Gastroesophageal sphincter (tissue), 3 donors: ENCODE measurements around the gene ZNF593.

Experiments used
- CTCF ChIP-seq, 4 experiments: fragments of 200-600 bp in 2 of 4; fragments of 450-650 bp in 2 of 4; sonication (generic) in 1 of 4; IDR thresholded peaks; one replicate each; pipeline ENCODE4 v1.5.1; 2017 to 2019; ENCODE audit warnings: antibody characterized with exemption in 4 of 4, mild to moderate bottlenecking in 2 of 4, moderate library complexity in 2 of 4
- POLR2A ChIP-seq, 2 donors: fragments of 450-650 bp; IDR thresholded peaks; one replicate each; pipeline ENCODE4 v1.6.1; 2017; ENCODE audit warnings: antibody characterized with exemption in 2 of 2, mild to moderate bottlenecking in 2 of 2, moderate library complexity in 1 of 2
- POLR2AphosphoS5 ChIP-seq: sonication (generic); formaldehyde crosslinking; IDR thresholded peaks from one replicate; pipeline ENCODE4 v1.6.1; 2017; ENCODE audit warnings: antibody characterized with exemption

- TF ChIP-seq CTCF (IDR thresholded peaks at IDR 0.05) (no peak), POLR2A (IDR thresholded peaks at IDR 0.05) (no peak), POLR2AphosphoS5 (no peak)
Observed at GRCh38 chr1:26166719-26167281, 2.9 kb upstream of the ZNF593 start.
